Renal cortical epithelial cell (primary cell): ENCODE measurements around the gene CA12. TPM values are rescaled to one million over a fixed set of nuclear protein-coding genes. Genes with fewer than 3 reads are reported as not detected.

ENCODE experiments used
- DNase-seq: peaks from one replicate; pipeline ENCODE4 v3.0.0-alpha.2; 2011; ENCODE audit warnings: low read depth
- total RNA-seq: library from RNA; depleted of rRNA; stranded (reverse); fragments of >200 nt; gene quantifications from 2 replicates; pipeline ENCODE4 v1.2.3, GENCODE V29; 2014

Gene CA12
- total RNA-seq, 1 donor from 2014 or later: 26.4 TPM

- no peak for DNase-seq
These were observed 23.2 kb downstream of the CA12 start for GRCh38 chr15:63358241-63359029.

- DNase-seq: no peak
These were observed 23.9 kb downstream of the CA12 start for GRCh38 chr15:63357731-63358130.

GRCh38 chr15:63357061-63357460, 24.6 kb downstream of the CA12 start:
- DNase-seq: no peak

GRCh38 chr15:63354821-63355650, 26.6 kb downstream of the CA12 start:
- DNase-seq: no peak

GRCh38 chr15:63353887-63354286, 27.8 kb downstream of the CA12 start:
- peak; percentile 79 for DNase-seq

- no peak for DNase-seq
These were observed 28.4 kb downstream of the CA12 start for GRCh38 chr15:63353261-63353660.

GRCh38 chr15:63352808-63353207, 28.8 kb downstream of the CA12 start:
- DNase-seq: no peak

- no peak for DNase-seq
These were observed 30.5 kb downstream of the CA12 start for GRCh38 chr15:63351170-63351569.

GRCh38 chr15:63350178-63350621, 31.4 kb downstream of the CA12 start:
- peak; percentile 23 for DNase-seq

GRCh38 chr15:63349621-63350020, 32.0 kb downstream of the CA12 start:
- DNase-seq: no peak

GRCh38 chr15:63349156-63349555, 32.5 kb downstream of the CA12 start:
- DNase-seq: peak; percentile 65

GRCh38 chr15:63348392-63348791, 33.3 kb downstream of the CA12 start:
- peak; percentile 88 for DNase-seq

GRCh38 chr15:63347074-63347857, 34.4 kb downstream of the CA12 start:
- peak; percentile 41 for DNase-seq

- no peak for DNase-seq
These were observed 36.3 kb downstream of the CA12 start for GRCh38 chr15:63345391-63345752.

- no peak for DNase-seq
These were observed 36.8 kb downstream of the CA12 start for GRCh38 chr15:63344731-63345390.

- DNase-seq: peak; percentile 91
These were observed 38.6 kb downstream of the CA12 start for GRCh38 chr15:63342996-63343562.

- no peak for DNase-seq
These were observed 39.7 kb downstream of the CA12 start for GRCh38 chr15:63341898-63342297.

GRCh38 chr15:63340878-63341277, 40.8 kb downstream of the CA12 start:
- no peak for DNase-seq

- no peak for DNase-seq
These were observed 41.3 kb downstream of the CA12 start for GRCh38 chr15:63340353-63340752.

GRCh38 chr15:63339836-63340235, 41.8 kb downstream of the CA12 start:
- no peak for DNase-seq
